Ovary (tissue), 3 donors: ENCODE measurements around the gene CSNK1G1.

Experiments
- POLR2A ChIP-seq: fragments of 450-650 bp; IDR thresholded peaks from one replicate; pipeline ENCODE4 v1.6.1; 2017; ENCODE audit warnings: antibody characterized with exemption, mild to moderate bottlenecking, moderate library complexity
- TF ChIP-seq, protein P1 (sequence below), 3 donors: fragments of 450-650 bp in 2 of 3; fragments of 200-600 bp in 1 of 3; IDR thresholded peaks; one replicate each; pipeline versions ENCODE4 v1.5.1 to v1.8.0; 2016 to 2022; ENCODE audit warnings: antibody characterized with exemption in 3 of 3, mild to moderate bottlenecking in 1 of 3
- donor health status: DM: no; HTN: no; CAD: no.

DNA sequence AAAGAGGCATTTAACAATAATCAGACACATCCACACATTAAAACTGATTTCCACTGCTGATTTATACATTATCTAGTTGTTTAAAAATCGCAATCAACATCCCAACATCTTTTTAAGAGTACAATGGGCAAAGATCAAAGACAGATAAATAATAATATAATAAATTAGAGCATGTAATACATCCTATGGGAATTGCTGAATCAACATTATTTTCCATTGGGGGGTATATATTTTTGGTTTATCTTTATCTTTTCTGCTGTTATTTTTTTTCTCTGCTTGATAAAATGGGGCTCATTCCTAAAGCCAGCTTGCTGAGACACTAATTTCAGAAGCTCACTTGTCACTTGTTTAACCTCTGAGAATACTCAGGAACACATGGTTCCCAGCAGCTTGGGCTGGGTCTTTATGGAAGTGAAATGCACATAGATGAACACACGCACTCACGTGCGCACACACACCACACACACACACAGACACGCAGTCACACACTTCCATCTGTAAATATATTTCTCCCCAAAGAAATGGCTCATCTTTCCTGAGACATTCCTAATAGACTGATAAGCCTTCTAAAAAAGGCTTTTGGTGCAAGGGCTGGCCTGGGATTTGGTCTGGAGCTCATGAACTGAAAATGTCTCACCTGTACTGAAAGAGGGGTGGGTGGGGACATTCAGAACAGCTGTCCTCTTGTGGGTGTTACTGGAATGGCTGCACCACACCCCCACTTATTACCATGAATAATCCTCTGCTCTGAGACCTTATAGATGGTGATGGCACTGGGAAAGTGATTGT, 189.7 kb downstream of the CSNK1G1 start:
- TF ChIP-seq, protein P1, sequence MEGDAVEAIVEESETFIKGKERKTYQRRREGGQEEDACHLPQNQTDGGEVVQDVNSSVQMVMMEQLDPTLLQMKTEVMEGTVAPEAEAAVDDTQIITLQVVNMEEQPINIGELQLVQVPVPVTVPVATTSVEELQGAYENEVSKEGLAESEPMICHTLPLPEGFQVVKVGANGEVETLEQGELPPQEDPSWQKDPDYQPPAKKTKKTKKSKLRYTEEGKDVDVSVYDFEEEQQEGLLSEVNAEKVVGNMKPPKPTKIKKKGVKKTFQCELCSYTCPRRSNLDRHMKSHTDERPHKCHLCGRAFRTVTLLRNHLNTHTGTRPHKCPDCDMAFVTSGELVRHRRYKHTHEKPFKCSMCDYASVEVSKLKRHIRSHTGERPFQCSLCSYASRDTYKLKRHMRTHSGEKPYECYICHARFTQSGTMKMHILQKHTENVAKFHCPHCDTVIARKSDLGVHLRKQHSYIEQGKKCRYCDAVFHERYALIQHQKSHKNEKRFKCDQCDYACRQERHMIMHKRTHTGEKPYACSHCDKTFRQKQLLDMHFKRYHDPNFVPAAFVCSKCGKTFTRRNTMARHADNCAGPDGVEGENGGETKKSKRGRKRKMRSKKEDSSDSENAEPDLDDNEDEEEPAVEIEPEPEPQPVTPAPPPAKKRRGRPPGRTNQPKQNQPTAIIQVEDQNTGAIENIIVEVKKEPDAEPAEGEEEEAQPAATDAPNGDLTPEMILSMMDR (IDR thresholded peaks at IDR 0.05): no peak
- TF ChIP-seq POLR2A: no peak
